HG03558 (cell line): ENCODE results near the gene DENND1C.
"Not testable (repeated sequence)": the region's sequence is repeated elsewhere in the genome, so short reads cannot be mapped to it uniquely, and the experiment has no call there.

Experiments
- ATAC-seq: cut with Tn5 transposase; IDR thresholded peaks from one replicate; pipeline ENCODE4 v1.9.1; 2021; ENCODE audit warnings: moderate number of reproducible peaks; ENCODE audit not compliant: unreplicated experiment; ENCODE audit errors: extremely low read depth

The DENND1C gene

GRCh38 chr19:6509118-6509971, 27.8 kb upstream of the DENND1C start:
- no peak for ATAC-seq

GRCh38 chr19:6508028-6508771, 26.6 kb upstream of the DENND1C start:
- not testable (repeated sequence) for ATAC-seq

- ATAC-seq = no peak
Measured at GRCh38 chr19:6503407-6504201, 22.0 kb upstream of the DENND1C start.

GRCh38 chr19:6501740-6502648, 20.4 kb upstream of the DENND1C start, which contains the start of gene TUBB4A:
Gene TUBB4A, minus strand, starts transcription at chr19:6502309. Its CDS starts 97 bp downstream, at chr19:6502212.
- no peak for ATAC-seq

GRCh38 chr19:6500837-6501739, 19.5 kb upstream of the DENND1C start:
- no peak for ATAC-seq

- ATAC-seq = no peak
Measured at GRCh38 chr19:6499052-6499790, 17.6 kb upstream of the DENND1C start.

GRCh38 chr19:6498294-6499036, 16.9 kb upstream of the DENND1C start:
- no peak for ATAC-seq

- ATAC-seq = no peak
Measured at GRCh38 chr19:6495947-6496346, 14.4 kb upstream of the DENND1C start.

GRCh38 chr19:6494438-6495036, 12.9 kb upstream of the DENND1C start:
- ATAC-seq = no peak

- ATAC-seq = no peak
Measured at GRCh38 chr19:6491802-6492592, 10.4 kb upstream of the DENND1C start.

- no peak for ATAC-seq
Measured at GRCh38 chr19:6490134-6490533, 8.5 kb upstream of the DENND1C start.

- no peak for ATAC-seq
Measured at GRCh38 chr19:6489278-6490061, 7.9 kb upstream of the DENND1C start.

GRCh38 chr19:6484831-6485230, 3.2 kb upstream of the DENND1C start:
- ATAC-seq = no peak

- ATAC-seq = no peak
Measured at GRCh38 chr19:6484230-6484629, 2.6 kb upstream of the DENND1C start.

- ATAC-seq = no peak
Measured at GRCh38 chr19:6483235-6483634, 1.6 kb upstream of the DENND1C start.
